ENCODE results near the gene TALDO1. TPM values are rescaled to one million over a fixed set of nuclear protein-coding genes. Genes with fewer than 3 reads are reported as not detected.

The TALDO1 gene
- total RNA-seq, 1 donor from 2014 or later: 101 TPM

- Histone ChIP-seq H3K27me3 (no peaks in the 10 kb centered on the region), H4K20me1 (ENCODE audit: low read depth) (peaks cover 40% of the 10 kb centered on the region), H3K4me2 (no peak overlapping the region), H3K9me3 (ENCODE audit: low read depth) (no peaks in the 10 kb centered on the region), H3F3A (ENCODE audit: low read depth) (peaks cover 9% of the 10 kb centered on the region), H3K4me3 (no peak overlapping the region), H3K36me3 (no peaks in the 10 kb centered on the region), H3K79me2 (ENCODE audit: low read depth) (peaks cover 17% of the 10 kb centered on the region), H3K9ac (no peak overlapping the region), H3K27ac (no peak overlapping the region), H3K4me1 (peaks cover 20% of the 10 kb centered on the region), H2AFZ (replicated peaks) (no peak overlapping the region)
- H3K36me3 Mint-ChIP-seq: no peaks in the 10 kb centered on the region
- H3K4me1 Mint-ChIP-seq: peaks cover 14% of the 10 kb centered on the region
- no peak for DNase-seq (ENCODE audit: low spot score)
- H3K4me3 Mint-ChIP-seq: no peak overlapping the region
- H3K27ac Mint-ChIP-seq: no peak overlapping the region
- peaks cover 4% of the 10 kb centered on the region for H3K27me3 Mint-ChIP-seq (ENCODE audit: insufficient read depth, low read depth)
- no peaks in the 10 kb centered on the region for H3K9me3 Mint-ChIP-seq
- no peak for TF ChIP-seq EZH2 (IDR thresholded peaks at IDR 0.05)
- no peak for TF ChIP-seq CTCF (IDR thresholded peaks at IDR 0.05)
- no peak for TF ChIP-seq EZH2phosphoT487 (IDR thresholded peaks at IDR 0.05)
Measured at GRCh38 chr11:799641-800316, 52.5 kb downstream of the TALDO1 start.

DNA sequence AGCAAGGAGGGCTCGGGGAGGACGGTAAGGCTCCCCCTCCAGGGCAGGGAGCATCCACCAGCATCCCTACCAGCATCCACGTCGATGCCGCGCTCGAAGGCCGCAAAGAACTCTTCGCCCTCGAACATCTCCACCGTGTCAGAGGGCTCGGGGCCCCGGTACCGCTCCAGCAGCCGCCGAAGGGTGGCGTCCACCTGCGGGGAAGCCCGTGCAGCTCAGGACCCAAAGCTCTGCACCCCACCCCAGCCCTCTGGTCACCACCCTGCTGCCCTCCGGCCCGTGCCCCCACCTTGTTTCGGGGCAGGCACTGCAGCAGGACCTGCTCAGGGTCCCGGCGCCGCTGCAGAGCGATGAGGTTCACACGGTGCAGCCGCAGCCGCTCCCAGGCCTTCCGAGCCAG lies 53.2 kb downstream of the TALDO1 start:
- no peak overlapping the region for H2AFZ ChIP-seq (replicated peaks)
- peaks cover 4% of the 10 kb centered on the region for H3K27me3 Mint-ChIP-seq (ENCODE audit: insufficient read depth, low read depth)
- H3F3A ChIP-seq (ENCODE audit: low read depth): peaks cover 12% of the 10 kb centered on the region
- H3K4me3 ChIP-seq: no peak overlapping the region
- no peaks in the 10 kb centered on the region for H3K36me3 Mint-ChIP-seq
- H3K4me3 Mint-ChIP-seq: no peak overlapping the region
- no peak overlapping the region for H3K9ac ChIP-seq
- H3K27me3 ChIP-seq: no peaks in the 10 kb centered on the region
- peaks cover 36% of the 10 kb centered on the region for H4K20me1 ChIP-seq (ENCODE audit: low read depth)
- TF ChIP-seq EZH2 (IDR thresholded peaks at IDR 0.05): no peak
- TF ChIP-seq EZH2phosphoT487 (IDR thresholded peaks at IDR 0.05): no peak
- TF ChIP-seq CTCF (IDR thresholded peaks at IDR 0.05): no peak
- DNase-seq (ENCODE audit: low spot score): no peak
- H3K9me3 Mint-ChIP-seq: no peaks in the 10 kb centered on the region
- no peaks in the 10 kb centered on the region for H3K9me3 ChIP-seq (ENCODE audit: low read depth)
- no peak overlapping the region for H3K4me2 ChIP-seq
- H3K4me1 ChIP-seq: peaks cover 20% of the 10 kb centered on the region
- no peak overlapping the region for H3K27ac Mint-ChIP-seq
- peaks cover 14% of the 10 kb centered on the region for H3K4me1 Mint-ChIP-seq
- no peaks in the 10 kb centered on the region for H3K36me3 ChIP-seq
- peaks cover 17% of the 10 kb centered on the region for H3K79me2 ChIP-seq (ENCODE audit: low read depth)
- H3K27ac ChIP-seq: no peak overlapping the region

GRCh38 chr11:801097-801780 lies 54.0 kb downstream of the TALDO1 start:
- peaks cover 18% of the 10 kb centered on the region for H3F3A ChIP-seq (ENCODE audit: low read depth)
- no peaks in the 10 kb centered on the region for H3K9me3 Mint-ChIP-seq
- H2AFZ ChIP-seq (replicated peaks): no peak overlapping the region
- no peaks in the 10 kb centered on the region for H3K36me3 Mint-ChIP-seq
- H4K20me1 ChIP-seq (ENCODE audit: low read depth): peaks cover 29% of the 10 kb centered on the region
- no peak overlapping the region for H3K27ac Mint-ChIP-seq
- no peaks in the 10 kb centered on the region for H3K27me3 ChIP-seq
- H3K9ac ChIP-seq: no peak overlapping the region
- peaks cover 14% of the 10 kb centered on the region for H3K4me1 ChIP-seq
- TF ChIP-seq EZH2 (IDR thresholded peaks at IDR 0.05) (no peak), CTCF (IDR thresholded peaks at IDR 0.05) (no peak), EZH2phosphoT487 (IDR thresholded peaks at IDR 0.05) (no peak)
- peaks cover 14% of the 10 kb centered on the region for H3K4me1 Mint-ChIP-seq
- H3K9me3 ChIP-seq (ENCODE audit: low read depth): no peaks in the 10 kb centered on the region
- H3K36me3 ChIP-seq: no peaks in the 10 kb centered on the region
- no peak overlapping the region for H3K4me3 ChIP-seq
- no peak overlapping the region for H3K27ac ChIP-seq
- H3K4me2 ChIP-seq: no peak overlapping the region
- peaks cover 12% of the 10 kb centered on the region for H3K79me2 ChIP-seq (ENCODE audit: low read depth)
- H3K27me3 Mint-ChIP-seq (ENCODE audit: insufficient read depth, low read depth): peaks cover 4% of the 10 kb centered on the region
- no peak overlapping the region for H3K4me3 Mint-ChIP-seq
- no peak for DNase-seq (ENCODE audit: low spot score)
